Measurements from ENCODE around the gene PLA2G4F. TPM values are rescaled to one million over a fixed set of nuclear protein-coding genes. Genes with fewer than 3 reads are reported as not detected.
A peak's percentile ranks its signal among the peaks of the same experiment; 100 is the strongest.

PLA2G4F gene
- total RNA-seq, 4 donors from 2014 or later = 7.4 to 45.2 (median 36.6) TPM

DNA sequence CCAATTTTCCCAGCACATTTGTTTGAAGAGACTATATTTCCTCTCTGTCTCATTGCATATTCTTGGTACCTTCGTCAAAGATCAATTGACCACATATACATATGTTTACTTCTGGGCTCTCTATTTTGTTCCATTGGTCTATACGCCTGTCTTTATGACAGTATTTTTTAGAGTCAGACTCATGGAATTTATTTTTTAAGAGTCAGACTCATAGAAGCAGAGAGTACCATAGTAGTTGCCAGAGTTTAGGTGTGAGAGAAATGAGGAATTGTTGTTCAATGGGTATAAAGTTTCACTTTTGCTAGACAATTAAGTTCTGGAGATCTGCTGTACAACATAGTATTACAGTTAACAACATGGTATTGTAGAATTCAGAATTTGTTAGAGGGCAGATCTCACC lies 27.1 kb downstream of the PLA2G4F start:
- DNase-seq = no peak
- Histone ChIP-seq H3K9me3 (no peaks in the 10 kb centered on the region), H3K36me3 (no peaks in the 10 kb centered on the region), H3K4me3 (no peak overlapping the region), H3K27ac (no peak overlapping the region), H3K4me1 (no peaks in the 10 kb centered on the region), H3K27me3 (no peaks in the 10 kb centered on the region)
- TF ChIP-seq, protein P1, sequence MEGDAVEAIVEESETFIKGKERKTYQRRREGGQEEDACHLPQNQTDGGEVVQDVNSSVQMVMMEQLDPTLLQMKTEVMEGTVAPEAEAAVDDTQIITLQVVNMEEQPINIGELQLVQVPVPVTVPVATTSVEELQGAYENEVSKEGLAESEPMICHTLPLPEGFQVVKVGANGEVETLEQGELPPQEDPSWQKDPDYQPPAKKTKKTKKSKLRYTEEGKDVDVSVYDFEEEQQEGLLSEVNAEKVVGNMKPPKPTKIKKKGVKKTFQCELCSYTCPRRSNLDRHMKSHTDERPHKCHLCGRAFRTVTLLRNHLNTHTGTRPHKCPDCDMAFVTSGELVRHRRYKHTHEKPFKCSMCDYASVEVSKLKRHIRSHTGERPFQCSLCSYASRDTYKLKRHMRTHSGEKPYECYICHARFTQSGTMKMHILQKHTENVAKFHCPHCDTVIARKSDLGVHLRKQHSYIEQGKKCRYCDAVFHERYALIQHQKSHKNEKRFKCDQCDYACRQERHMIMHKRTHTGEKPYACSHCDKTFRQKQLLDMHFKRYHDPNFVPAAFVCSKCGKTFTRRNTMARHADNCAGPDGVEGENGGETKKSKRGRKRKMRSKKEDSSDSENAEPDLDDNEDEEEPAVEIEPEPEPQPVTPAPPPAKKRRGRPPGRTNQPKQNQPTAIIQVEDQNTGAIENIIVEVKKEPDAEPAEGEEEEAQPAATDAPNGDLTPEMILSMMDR (IDR thresholded peaks at IDR 0.05) = no peak
- no peak for TF ChIP-seq POLR2A (IDR thresholded peaks at IDR 0.05)

- Histone ChIP-seq H3K27me3 (no peaks in the 10 kb centered on the region), H3K27ac (no peak overlapping the region), H3K4me1 (no peaks in the 10 kb centered on the region), H3K36me3 (no peaks in the 10 kb centered on the region), H3K9me3 (no peaks in the 10 kb centered on the region), H3K4me3 (no peak overlapping the region)
- peak in 1 of 3 donors; percentile 6 for DNase-seq
- TF ChIP-seq POLR2A (IDR thresholded peaks at IDR 0.05) = no peak
- TF ChIP-seq, protein P1 (IDR thresholded peaks at IDR 0.05) = no peak
Measured at GRCh38 chr15:42128476-42128875, 28.0 kb downstream of the PLA2G4F start.

DNA sequence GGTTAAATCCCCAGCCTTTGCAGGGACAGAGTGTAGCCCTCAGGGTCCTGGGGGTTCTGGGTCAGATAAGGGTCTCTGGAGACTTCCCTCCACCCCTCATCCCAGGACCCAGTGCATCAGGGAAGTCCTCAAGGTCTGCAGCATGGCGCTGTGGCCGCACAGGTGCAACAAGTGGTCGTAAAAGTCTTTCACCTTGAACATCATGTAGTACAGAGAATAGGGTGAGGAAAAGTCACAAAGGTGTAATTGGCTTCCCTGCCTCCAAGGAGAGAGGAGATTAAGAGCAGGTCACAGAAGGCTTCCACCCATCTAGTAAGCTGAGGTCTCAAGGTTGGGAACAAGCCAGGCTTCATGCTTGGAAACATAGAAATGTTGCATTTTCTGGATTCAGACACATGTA lies 32.9 kb downstream of the PLA2G4F start:
- H3K4me1 ChIP-seq = no peaks in the 10 kb centered on the region

DNA sequence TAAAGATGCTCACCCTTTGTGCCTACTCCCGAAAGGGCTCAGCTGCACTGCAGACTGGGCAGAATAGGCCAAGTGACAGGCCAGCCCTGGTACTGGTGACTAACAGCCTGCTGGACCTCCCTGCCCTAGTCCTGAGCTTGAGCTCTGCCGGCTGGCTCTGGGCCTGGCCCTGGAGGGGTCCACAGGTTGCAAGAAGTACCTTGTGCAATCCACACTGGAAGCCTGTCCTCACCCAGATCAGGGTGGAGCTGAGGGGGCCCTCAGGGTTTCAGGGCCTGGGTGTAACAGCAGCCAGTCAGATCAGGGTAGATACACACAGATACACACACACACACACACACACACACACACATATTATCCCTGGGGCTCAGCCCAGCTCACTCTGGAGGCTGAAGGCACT lies 34.8 kb downstream of the PLA2G4F start:
- Histone ChIP-seq H3K36me3 (no peaks in the 10 kb centered on the region), H3K4me1 (no peaks in the 10 kb centered on the region), H3K4me3 (no peak overlapping the region), H3K27me3 (no peaks in the 10 kb centered on the region), H3K27ac (no peak overlapping the region), H3K9me3 (no peaks in the 10 kb centered on the region)
- peak in 1 of 3 donors; percentile 9 for DNase-seq
- TF ChIP-seq POLR2A (IDR thresholded peaks at IDR 0.05) = no peak
- TF ChIP-seq, protein P1 (IDR thresholded peaks at IDR 0.05) = no peak

More for the DNA sequence above, 32.9 kb downstream of the PLA2G4F start:
- Histone ChIP-seq H3K27me3 (no peaks in the 10 kb centered on the region), H3K9me3 (no peaks in the 10 kb centered on the region), H3K36me3 (no peaks in the 10 kb centered on the region), H3K4me3 (no peak overlapping the region), H3K27ac (no peak overlapping the region)
- peak in 1 of 3 donors; percentile 3 for DNase-seq
- no peak for TF ChIP-seq POLR2A (IDR thresholded peaks at IDR 0.05)
- TF ChIP-seq, protein P1 (IDR thresholded peaks at IDR 0.05) = no peak

GRCh38 chr15:42121021-42121420 lies 35.4 kb downstream of the PLA2G4F start:
- TF ChIP-seq, protein P1 (IDR thresholded peaks at IDR 0.05) = no peak
- no peak for TF ChIP-seq POLR2A (IDR thresholded peaks at IDR 0.05)
- Histone ChIP-seq H3K4me1 (no peaks in the 10 kb centered on the region), H3K27me3 (no peaks in the 10 kb centered on the region), H3K4me3 (no peak overlapping the region), H3K27ac (no peak overlapping the region), H3K36me3 (no peaks in the 10 kb centered on the region), H3K9me3 (no peaks in the 10 kb centered on the region)
- DNase-seq = no peak

DNA sequence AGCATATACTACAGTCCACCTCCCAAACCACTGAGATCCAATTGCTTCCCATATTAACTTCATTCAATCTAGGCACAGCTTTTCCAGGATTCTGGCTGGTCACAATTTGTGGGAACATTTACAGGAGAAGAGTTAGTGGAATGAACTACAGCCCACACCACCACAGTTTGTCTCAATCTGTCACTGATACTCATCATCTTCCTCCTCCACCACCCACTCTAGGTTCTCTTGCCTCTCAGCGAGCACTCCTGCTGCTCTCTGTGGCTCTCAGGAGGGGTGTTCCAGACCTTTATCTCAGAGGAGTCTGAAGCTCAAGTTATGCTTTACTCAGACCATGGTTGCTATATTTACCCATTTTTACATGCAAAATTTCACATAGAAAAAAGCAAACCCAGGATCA lies 36.2 kb downstream of the PLA2G4F start:
- no peaks in the 10 kb centered on the region for H3K4me1 ChIP-seq
- no peaks in the 10 kb centered on the region for H3K9me3 ChIP-seq
- no peaks in the 10 kb centered on the region for H3K36me3 ChIP-seq
- no peak overlapping the region for H3K4me3 ChIP-seq
- TF ChIP-seq, protein P1 (IDR thresholded peaks at IDR 0.05) = no peak
- TF ChIP-seq POLR2A (IDR thresholded peaks at IDR 0.05) = no peak
- no peak for DNase-seq
- H3K27me3 ChIP-seq = no peaks in the 10 kb centered on the region
- no peak overlapping the region for H3K27ac ChIP-seq
